ENCODE data around the gene MLIP. TPM values are rescaled to one million over a fixed set of nuclear protein-coding genes. Genes with fewer than 3 reads are reported as not detected.

Gene MLIP
- polyA plus RNA-seq, 1 experiment, result not detected

DNA sequence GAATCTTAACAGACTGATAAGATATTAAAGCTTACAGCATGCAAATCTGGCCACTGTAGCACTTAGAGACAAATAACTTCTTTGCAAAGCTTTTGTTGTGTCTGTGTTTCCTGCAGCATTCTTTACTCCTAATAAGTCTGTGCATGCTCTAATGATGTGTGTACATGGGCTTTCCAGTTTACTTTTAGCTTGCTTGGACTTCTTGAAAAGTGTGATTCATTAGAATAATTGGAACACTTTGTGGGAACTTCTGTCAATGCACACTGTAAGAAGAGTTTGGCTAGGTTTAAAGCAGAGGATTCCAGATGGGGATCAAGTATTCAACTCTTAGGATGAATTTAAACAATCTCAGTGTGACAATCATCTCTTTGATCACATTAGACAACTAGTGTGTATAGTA, 174.9 kb downstream of the MLIP start:
- DNase-seq (ENCODE audit: low read depth), result peak; percentile 18
- Histone ChIP-seq H3K36me3 (ENCODE audit: control insufficient read depth, insufficient read depth, low read length) (no peaks in the 10 kb centered on the region), H3K27me3 (ENCODE audit: control insufficient read depth, insufficient read depth, low read length) (no peaks in the 10 kb centered on the region), H3K4me3 (ENCODE audit: low read depth, low read length) (no peak overlapping the region)
- TF ChIP-seq, protein P1, sequence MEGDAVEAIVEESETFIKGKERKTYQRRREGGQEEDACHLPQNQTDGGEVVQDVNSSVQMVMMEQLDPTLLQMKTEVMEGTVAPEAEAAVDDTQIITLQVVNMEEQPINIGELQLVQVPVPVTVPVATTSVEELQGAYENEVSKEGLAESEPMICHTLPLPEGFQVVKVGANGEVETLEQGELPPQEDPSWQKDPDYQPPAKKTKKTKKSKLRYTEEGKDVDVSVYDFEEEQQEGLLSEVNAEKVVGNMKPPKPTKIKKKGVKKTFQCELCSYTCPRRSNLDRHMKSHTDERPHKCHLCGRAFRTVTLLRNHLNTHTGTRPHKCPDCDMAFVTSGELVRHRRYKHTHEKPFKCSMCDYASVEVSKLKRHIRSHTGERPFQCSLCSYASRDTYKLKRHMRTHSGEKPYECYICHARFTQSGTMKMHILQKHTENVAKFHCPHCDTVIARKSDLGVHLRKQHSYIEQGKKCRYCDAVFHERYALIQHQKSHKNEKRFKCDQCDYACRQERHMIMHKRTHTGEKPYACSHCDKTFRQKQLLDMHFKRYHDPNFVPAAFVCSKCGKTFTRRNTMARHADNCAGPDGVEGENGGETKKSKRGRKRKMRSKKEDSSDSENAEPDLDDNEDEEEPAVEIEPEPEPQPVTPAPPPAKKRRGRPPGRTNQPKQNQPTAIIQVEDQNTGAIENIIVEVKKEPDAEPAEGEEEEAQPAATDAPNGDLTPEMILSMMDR (IDR thresholded peaks at IDR 0.05; ENCODE audit: insufficient read depth, low read depth, low read length), result no peak
- ChIA-PET CTCF (interaction anchor here (1.2 to 1.6 kb wide), 2 partner anchors 41 to 301 kb away, joined by 4 read pairs; no protein-coding TSS in a partner anchor), POLR2A (no interaction called here)

DNA sequence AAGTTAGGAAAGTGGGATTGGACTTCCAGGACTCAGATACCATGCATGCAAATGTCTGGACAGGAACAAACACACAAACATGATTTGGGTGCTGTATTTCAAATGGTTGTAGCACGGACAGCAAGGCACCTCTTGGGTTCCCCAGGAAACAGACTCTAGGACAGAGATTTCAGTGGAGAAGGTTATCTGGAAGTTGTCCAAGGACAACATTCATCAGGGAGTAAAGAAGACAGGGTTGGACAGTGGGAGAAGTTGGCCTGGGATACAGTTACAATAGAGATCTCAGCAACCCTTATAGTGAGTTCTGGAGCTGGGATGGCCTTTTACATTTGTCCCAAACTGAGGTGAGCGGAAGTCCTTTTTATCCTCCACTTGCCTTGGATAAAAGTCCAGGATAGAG, 177.2 kb downstream of the MLIP start:
- Histone ChIP-seq H3K36me3 (ENCODE audit: control insufficient read depth, insufficient read depth, low read length) (no peaks in the 10 kb centered on the region), H3K27me3 (ENCODE audit: control insufficient read depth, insufficient read depth, low read length) (no peaks in the 10 kb centered on the region), H3K4me3 (ENCODE audit: low read depth, low read length) (no peak overlapping the region)
- POLR2A ChIA-PET, result no interaction called here
- no peak for DNase-seq (ENCODE audit: low read depth)
- CTCF ChIA-PET, result interaction anchor here (1.3 kb wide), 1 partner anchor 46 kb away, joined by 3 read pairs; no protein-coding TSS in a partner anchor
- TF ChIP-seq, protein P1 (IDR thresholded peaks at IDR 0.05; ENCODE audit: insufficient read depth, low read depth, low read length), result no peak

DNA sequence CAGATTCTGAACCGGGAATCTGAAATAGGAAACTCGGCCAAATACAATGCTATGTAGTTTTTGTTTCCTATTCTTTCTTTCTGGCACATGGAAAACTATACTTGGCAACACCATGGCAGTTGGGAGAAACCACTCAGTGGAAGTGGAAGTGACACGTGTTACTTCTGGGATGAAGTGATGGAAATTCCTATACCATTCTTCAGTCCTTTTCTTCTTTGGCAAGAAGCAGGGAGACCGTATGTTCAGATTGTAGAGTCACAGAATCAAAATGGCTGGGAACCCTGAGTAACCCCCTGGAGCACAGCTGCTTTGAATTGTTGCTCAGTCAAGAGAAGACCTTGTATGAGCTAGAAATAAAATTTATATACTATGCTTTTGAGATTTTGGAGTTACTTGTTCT, 178.2 kb downstream of the MLIP start:
- H3K36me3 ChIP-seq (ENCODE audit: control insufficient read depth, insufficient read depth, low read length), result no peaks in the 10 kb centered on the region
- H3K27me3 ChIP-seq (ENCODE audit: control insufficient read depth, insufficient read depth, low read length), result no peaks in the 10 kb centered on the region
- ChIA-PET CTCF (no interaction called here), POLR2A (no interaction called here)
- no peak overlapping the region for H3K4me3 ChIP-seq (ENCODE audit: low read depth, low read length)
- TF ChIP-seq, protein P1 (IDR thresholded peaks at IDR 0.05; ENCODE audit: insufficient read depth, low read depth, low read length), result no peak
- no peak for DNase-seq (ENCODE audit: low read depth)

DNA sequence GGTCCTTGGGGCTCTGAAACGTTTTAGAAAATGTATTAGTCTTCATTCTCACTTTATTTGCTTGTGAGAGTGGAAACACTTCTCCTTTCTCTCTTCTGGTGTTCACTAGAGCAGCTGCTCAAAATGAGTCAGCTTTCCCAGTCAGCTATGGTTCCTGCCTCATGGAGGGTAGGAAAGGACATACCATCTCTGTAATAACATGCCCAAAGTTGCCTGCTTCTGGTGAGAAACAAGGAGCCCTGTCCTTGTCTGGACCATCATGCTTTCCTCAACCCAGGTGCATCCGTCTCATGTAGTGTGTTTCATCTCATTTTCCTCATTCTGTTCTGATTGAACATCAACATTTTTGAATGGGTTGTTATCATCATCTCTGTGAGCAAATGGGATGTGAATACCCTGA, 179.9 kb downstream of the MLIP start:
- TF ChIP-seq, protein P1 (IDR thresholded peaks at IDR 0.05; ENCODE audit: insufficient read depth, low read depth, low read length), result no peak
- DNase-seq (ENCODE audit: low read depth), result peak; percentile 17
- H3K27me3 ChIP-seq (ENCODE audit: control insufficient read depth, insufficient read depth, low read length), result no peaks in the 10 kb centered on the region
- POLR2A ChIA-PET, result no interaction called here
- H3K36me3 ChIP-seq (ENCODE audit: control insufficient read depth, insufficient read depth, low read length), result no peaks in the 10 kb centered on the region
- no peak overlapping the region for H3K4me3 ChIP-seq (ENCODE audit: low read depth, low read length)
- CTCF ChIA-PET, result no interaction called here

DNA sequence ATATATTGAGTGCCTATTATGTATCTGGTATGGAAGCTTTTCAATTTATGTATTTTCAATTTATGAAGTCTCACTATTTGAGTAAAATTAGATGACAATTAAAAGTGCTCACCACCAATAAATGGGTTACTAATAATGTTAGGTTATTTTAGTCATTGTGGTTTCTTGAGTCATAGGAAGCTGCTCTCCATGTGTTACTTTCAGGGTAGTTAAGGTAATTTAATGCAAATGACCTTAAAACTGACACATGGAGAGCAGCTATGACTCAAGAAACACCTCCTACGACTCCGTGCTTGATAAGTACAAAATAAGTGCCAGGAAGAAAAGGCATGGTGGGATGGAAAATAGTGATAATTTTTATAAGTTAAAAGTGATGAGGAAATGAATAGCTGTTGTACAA, 180.5 kb downstream of the MLIP start:
- Histone ChIP-seq H3K36me3 (ENCODE audit: control insufficient read depth, insufficient read depth, low read length) (no peaks in the 10 kb centered on the region), H3K27me3 (ENCODE audit: control insufficient read depth, insufficient read depth, low read length) (no peaks in the 10 kb centered on the region), H3K4me3 (ENCODE audit: low read depth, low read length) (no peak overlapping the region)
- POLR2A ChIA-PET, result no interaction called here
- peak; percentile 59 for DNase-seq (ENCODE audit: low read depth)
- CTCF ChIA-PET, result no interaction called here
- TF ChIP-seq, protein P1 (IDR thresholded peaks at IDR 0.05; ENCODE audit: insufficient read depth, low read depth, low read length), result no peak

All from BJ (cell line).